WI38 (cell line): ENCODE data around the gene ATP4B.

Experiments used
- H3K4me3 ChIP-seq: 2 replicates; pipeline ENCODE4 v1.5.1; 2011; ENCODE audit warnings: low read depth, mild to moderate bottlenecking, control low read depth, low read length
- CTCF ChIP-seq: IDR thresholded peaks from 2 replicates; pipeline ENCODE4 v1.5.1; 2012; ENCODE audit warnings: low read depth, mild to moderate bottlenecking, control low read depth, low read length

ATP4B gene

GRCh38 chr13:113668491-113668971 is 10.5 kb upstream of the ATP4B start:
- H3K4me3 ChIP-seq: no peak overlapping the region
- TF ChIP-seq CTCF: no peak

- H3K4me3 ChIP-seq: no peak overlapping the region
- no peak for TF ChIP-seq CTCF
These were observed 9.9 kb upstream of the ATP4B start for GRCh38 chr13:113667771-113668490.

- TF ChIP-seq CTCF: no peak
These were observed 9.1 kb upstream of the ATP4B start, which contains the start of gene GRK1 for GRCh38 chr13:113666951-113667701. GRK1 (plus strand) TSS chr13:113667219; CDS start chr13:113667387, 168 bp downstream.

GRCh38 chr13:113666329-113666670 is 8.3 kb upstream of the ATP4B start:
- H3K4me3 ChIP-seq: no peak overlapping the region
- no peak for TF ChIP-seq CTCF

More at GRCh38 chr13:113666951-113667701, 9.1 kb upstream of the ATP4B start, which contains the start of gene GRK1:
- no peak within 1 kb of the TSS for H3K4me3 ChIP-seq

- no peak overlapping the region for H3K4me3 ChIP-seq
- TF ChIP-seq CTCF: no peak
These were observed 7.8 kb upstream of the ATP4B start for GRCh38 chr13:113665597-113666328.

GRCh38 chr13:113664751-113665596 is 7.0 kb upstream of the ATP4B start:
- no peak for TF ChIP-seq CTCF

More at GRCh38 chr13:113664751-113665596, 7.0 kb upstream of the ATP4B start:
- no peak overlapping the region for H3K4me3 ChIP-seq
